Measurements from ENCODE around the gene NOG. TPM values are rescaled to one million over a fixed set of nuclear protein-coding genes. Genes with fewer than 3 reads are reported as not detected.

Gene NOG
- total RNA-seq, 2 donors from 2014 or later, result 1.5 TPM; not detected in 1

Other genes starting within 250 kb of the NOG start
- gene C17orf67, start 240.2 kb downstream of the NOG start, total RNA-seq, result under 1 TPM in 1 of 2 donors, not detected in 1; 0.51 TPM
- 1 to 10 TPM; 3.4 to 3.7 TPM for gene DGKE, start 240.5 kb downstream of the NOG start, total RNA-seq

All from right atrium auricular region (tissue), 2 donors.